NCI-H2171 treated with DMSO at 0.1 percent for 48 hours (cell line): ENCODE data around the gene LMNTD1.
"Not testable (repeated sequence)": the region's sequence is repeated elsewhere in the genome, so short reads cannot be mapped to it uniquely, and the experiment has no call there.

ENCODE experiments used
- DNase-seq: peaks from one replicate; lab custom pipeline; 2025; lab: John Stamatoyannopoulos, UW

LMNTD1 gene

GRCh38 chr12:25491396-25492325, 61.4 kb downstream of the LMNTD1 start:
- no peak for DNase-seq

DNA sequence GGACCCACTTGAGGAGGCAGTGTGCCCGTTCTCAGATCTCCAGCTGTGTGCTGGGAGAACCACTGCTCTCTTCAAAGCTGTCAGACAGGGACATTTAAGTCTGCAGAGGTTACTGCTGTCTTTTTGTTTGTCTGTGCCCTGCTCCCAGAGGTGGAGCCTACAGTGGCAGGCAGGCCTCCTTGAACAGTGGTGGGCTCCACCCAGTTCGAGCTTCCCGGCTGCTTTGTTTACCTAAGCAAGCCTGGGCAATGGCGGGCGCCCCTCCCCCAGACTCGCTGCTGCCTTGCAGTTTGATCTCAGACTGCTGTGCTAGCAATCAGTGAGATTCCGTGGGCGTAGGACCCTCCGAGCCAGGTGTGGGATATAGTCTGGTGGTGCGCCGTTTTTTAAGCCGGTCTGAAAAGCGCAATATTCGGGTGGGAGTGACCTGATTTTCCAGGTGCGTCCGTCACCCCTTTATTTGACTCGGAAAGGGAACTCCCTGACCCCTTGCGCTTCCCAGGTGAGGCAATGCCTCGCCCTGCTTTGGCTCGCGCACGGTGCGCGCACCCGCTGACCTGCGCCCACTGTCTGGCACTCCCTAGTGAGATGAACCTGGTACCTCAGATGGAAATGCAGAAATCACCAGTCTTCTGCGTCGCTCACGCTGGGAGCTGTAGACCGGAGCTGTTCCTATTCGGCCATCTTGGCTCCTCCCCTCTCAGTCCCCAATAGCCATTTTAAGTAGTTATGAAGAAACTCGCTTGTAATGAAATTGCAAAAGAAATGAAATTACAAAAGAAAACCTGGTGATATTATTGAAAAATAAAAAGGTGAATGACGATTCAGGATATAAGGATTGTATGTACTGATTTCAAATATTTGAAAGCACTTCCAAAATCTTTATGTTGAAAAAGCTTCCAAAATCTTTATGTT, 63.9 kb downstream of the LMNTD1 start:
- not testable (repeated sequence) for DNase-seq

DNA sequence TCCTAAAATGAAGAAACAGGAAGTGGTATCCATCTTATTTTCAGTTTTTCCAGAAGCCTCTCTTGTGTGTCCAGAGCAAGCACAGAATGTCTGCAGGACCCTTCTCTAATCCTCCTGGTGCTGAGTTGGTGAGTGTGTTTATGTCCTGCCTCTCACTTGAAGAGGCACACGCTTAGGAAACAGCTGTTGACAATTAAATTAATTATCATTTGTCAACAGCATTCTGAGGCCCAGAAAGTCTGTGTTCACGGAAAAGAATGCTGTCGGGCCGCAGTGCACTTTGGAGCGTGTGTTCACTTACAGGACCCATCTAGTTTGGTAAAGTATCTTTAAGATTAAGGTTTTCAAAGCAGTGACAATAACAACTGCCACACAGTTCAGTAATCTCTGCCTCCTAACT, 70.5 kb downstream of the LMNTD1 start:
- DNase-seq: no peak

DNA sequence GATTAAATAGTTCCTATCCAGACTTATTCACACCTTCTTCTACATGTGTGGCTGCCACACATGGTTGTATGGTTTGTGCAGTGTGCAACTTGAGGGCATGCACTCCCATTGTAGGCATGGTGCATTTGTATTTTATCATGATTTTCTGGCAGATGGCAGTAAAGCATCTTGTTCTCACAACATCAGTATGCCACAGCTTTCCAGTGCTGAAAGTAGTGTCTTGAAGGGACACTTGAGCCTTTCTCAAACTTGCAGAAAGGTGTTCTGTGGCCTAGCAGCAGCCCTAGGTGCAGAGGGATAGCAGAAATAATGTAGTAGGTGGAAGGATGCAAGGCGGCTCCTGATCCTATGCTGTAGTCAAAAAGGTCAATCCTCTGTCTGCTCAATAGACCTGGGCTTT, 72.9 kb downstream of the LMNTD1 start:
- DNase-seq: no peak

DNA sequence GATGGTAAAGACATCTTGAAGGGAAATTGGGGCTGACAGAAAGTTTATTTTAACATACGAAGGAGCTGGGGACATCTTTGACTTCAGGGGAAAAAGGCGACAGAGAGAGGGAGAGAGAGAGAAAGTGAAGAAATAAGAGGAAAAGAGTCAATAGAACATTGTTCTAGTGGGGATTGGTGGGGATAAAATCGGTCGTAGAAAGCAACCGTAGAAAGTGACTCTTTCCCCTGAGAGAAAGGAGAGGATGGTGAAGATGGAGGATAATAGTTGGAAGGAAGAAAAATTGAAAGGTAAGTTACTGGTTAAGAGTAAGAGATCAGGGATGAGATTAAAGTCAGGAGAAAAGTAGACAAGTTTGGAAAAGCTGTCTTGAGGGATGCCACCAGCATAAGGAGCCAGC, 75.9 kb downstream of the LMNTD1 start:
- DNase-seq: no peak

DNA sequence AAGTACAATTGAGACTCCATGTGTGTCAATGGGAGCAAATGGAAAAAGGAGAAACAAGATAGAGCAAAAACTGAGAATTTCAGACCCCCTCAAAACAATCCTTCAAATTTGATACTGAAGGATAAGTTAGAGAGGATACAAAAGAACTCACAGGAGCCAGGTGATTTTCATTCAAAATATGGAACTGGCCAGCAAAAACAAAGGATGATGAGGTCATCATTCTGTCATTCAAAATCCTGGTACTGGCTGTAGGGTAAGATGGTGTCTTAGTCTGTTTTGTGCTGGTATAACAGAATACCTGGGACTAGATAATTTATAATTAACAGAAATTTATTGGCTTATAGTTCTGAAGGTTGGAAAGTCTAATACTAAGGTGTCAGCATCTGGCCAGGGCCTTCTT, 80.6 kb downstream of the LMNTD1 start:
- no peak for DNase-seq

DNA sequence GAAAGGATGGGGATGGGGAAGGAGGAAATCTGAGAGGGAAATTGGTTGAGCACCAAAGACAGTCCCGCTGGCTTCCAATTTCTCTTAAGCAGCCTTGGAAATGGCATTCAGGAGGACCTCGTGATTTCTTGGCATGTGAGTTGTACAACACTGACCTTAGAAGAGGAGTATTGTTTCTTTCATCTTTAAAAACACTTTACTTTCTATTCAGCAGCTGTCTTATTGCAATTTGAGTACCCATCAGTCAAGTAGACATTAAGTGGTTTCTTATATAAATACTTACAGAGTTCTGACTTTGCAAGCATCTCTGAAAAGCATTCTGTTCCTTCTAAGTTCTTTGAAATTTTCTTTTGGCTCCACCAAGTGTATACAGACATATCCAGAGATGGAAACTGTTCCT, 83.2 kb downstream of the LMNTD1 start:
- DNase-seq: no peak

DNA sequence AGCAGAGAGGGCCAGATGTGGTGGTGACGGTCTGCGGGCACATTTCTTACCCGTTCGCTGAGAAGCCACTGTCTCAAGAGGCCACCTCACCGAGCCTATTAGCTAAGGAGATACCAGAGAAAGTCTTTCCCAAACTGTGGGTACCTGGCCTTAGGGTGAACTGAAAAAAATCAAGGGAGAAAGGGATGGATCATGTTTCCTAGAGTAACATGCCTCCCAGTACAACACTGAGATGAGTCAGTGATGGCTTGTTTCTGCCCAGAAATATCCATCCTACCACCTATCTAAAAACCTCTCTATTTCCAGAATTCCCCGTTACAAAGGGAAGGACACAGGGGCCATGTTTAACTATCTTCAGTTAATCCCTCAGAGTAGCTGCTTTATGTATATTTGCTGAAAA, 83.7 kb downstream of the LMNTD1 start:
- DNase-seq: no peak

DNA sequence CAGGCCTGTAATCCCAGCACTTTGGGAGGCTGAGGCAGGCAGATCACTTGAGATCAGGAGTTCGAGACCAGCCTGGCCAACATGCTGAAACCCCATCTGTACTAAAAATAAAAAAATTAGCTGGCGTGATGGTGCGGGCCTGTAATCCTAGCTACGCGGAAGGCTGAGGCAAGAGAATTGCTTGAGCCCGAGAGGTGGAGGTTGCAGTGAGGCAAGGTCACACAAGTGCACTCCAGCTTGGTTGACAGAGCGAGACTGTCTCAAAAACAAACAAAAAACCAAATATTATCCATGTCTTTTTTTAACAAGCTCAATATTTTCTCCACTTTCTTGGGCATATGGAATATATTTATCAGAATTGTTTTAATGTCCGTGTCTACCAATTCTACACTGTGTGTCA, 89.6 kb downstream of the LMNTD1 start:
- DNase-seq: no peak

GRCh38 chr12:25463005-25463404, 90.1 kb downstream of the LMNTD1 start:
- no peak for DNase-seq

DNA sequence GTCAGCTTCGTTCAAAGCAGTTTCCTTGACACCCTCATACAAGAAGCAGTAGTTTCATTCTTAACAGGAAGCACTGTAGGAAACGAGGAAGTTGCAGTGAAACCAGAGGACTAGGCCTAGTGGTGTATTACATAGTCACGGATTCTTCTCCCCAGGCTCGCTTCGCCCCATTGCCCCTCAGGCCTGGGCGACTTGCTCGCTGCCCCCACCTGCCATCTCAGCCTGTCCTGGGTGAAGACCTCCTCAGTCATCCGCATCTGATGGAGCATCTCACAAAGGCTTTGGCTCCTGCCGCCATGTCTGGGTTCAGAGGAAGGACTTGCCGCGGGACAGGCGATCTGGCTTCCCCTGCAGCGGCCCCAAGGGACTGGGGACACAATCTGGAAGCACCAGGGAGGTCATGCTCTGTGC, 93.5 kb downstream of the LMNTD1 start:
- no peak for DNase-seq

- DNase-seq: no peak
These were observed 95.0 kb downstream of the LMNTD1 start for GRCh38 chr12:25458047-25458552.

DNA sequence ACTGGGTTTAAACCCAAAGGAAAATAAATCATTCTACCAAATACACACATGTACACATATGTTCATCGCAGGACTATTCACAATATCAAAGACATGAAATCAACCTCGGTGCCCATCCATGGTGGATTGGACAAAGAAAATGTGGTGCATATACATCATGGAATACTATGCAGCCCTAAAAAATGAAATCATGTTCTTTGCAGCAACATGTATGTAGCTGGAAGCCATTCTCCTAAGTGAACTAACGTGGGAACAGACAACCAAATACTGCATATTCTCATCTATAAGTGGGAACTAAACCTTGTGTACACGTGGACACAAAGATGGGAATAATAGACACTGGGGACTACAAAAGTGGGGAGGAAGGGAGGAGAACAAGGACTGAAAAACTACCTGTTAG, 96.6 kb downstream of the LMNTD1 start:
- no peak for DNase-seq

- no peak for DNase-seq
These were observed 97.4 kb downstream of the LMNTD1 start for GRCh38 chr12:25455696-25456095.

- DNase-seq: no peak
These were observed 104.1 kb downstream of the LMNTD1 start for GRCh38 chr12:25449007-25449406.

- DNase-seq: no peak
These were observed 106.0 kb downstream of the LMNTD1 start for GRCh38 chr12:25447046-25447445.

GRCh38 chr12:25438638-25439037, 114.4 kb downstream of the LMNTD1 start:
- DNase-seq: no peak

- peak; percentile 36 for DNase-seq
These were observed 116.7 kb downstream of the LMNTD1 start for GRCh38 chr12:25436206-25437030.

DNA sequence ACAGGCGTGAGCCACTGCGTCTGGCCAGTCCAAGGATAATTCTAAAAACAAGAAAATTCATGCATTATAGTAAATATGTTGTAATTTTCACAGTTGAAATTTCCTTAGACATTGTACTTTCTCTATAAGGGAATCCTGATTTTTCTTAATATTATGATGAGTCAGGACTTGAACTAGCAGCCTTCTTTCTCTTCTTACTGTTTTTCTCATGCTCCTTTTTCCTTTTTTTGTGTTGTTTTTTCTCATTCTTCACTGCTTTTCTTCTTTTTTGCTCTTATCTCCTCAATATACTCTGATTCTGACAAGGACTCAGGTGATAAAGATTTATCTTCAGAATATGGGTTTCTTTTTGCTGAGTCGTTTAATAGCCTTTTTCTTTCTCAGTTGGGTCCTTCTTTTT, 117.7 kb downstream of the LMNTD1 start:
- DNase-seq: no peak

DNA sequence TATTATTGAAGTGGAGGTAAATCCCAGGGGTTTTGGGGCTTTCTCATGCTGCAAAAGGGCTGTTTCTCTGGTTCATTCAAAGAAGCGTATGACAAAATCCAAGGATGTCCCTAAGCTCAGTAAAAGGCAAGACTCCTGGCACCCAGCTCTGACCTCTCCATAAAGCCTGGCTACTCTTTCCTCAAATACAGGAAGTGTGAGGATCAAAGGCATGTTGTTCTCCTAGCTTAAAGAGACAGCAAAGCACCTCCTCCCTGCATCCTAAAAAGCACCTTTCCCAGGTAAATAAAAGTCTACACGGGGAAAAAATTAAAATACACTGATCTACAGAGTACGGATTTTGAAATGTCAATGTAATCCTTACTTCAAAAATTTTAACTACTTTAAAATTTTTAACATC, 118.6 kb downstream of the LMNTD1 start:
- DNase-seq: no peak

- no peak for DNase-seq
These were observed 119.3 kb downstream of the LMNTD1 start for GRCh38 chr12:25433581-25434325.
